Activated effector memory CD4-positive, alpha-beta T cell treated with Interleukin-2 at 50 U/mL for 16 hours (primary cell): ENCODE results near the gene GRIK3.

ENCODE experiments used
- DNase-seq: peaks from one replicate; pipeline ENCODE4 v3.0.0-alpha.2; 2020

The GRIK3 gene

GRCh38 chr1:37010011-37010410 is 24.3 kb downstream of the GRIK3 start:
- no peak for DNase-seq

- DNase-seq, result no peak
These were observed 24.8 kb downstream of the GRIK3 start for GRCh38 chr1:37009521-37009920.

- DNase-seq, result no peak
These were observed 28.0 kb downstream of the GRIK3 start for GRCh38 chr1:37006132-37006868.

- no peak for DNase-seq
These were observed 31.4 kb downstream of the GRIK3 start for GRCh38 chr1:37002898-37003297.

- DNase-seq, result no peak
These were observed 32.6 kb downstream of the GRIK3 start for GRCh38 chr1:37001703-37002102.

GRCh38 chr1:36996106-36996505 is 38.2 kb downstream of the GRIK3 start:
- DNase-seq, result no peak

- no peak for DNase-seq
These were observed 39.4 kb downstream of the GRIK3 start for GRCh38 chr1:36994868-36995267.

DNA sequence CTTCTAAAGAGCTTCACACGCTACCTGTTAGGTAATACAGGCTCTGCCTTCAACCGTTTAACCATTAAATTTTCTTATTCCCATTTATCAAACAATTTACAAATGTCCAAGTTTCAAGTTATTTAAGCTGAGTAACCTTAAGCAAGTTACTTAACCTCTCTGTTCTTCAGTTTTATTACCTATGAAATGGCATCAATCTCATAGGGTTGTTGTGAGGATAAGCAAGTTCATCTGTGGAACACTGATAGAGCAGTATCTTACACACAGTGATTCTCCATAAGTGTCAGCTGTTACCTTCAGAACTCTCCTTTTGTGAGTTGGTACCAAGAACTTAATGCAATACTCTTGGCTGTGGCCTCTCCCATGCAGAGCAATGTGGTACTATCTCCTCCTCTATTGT is 40.0 kb downstream of the GRIK3 start:
- no peak for DNase-seq

DNA sequence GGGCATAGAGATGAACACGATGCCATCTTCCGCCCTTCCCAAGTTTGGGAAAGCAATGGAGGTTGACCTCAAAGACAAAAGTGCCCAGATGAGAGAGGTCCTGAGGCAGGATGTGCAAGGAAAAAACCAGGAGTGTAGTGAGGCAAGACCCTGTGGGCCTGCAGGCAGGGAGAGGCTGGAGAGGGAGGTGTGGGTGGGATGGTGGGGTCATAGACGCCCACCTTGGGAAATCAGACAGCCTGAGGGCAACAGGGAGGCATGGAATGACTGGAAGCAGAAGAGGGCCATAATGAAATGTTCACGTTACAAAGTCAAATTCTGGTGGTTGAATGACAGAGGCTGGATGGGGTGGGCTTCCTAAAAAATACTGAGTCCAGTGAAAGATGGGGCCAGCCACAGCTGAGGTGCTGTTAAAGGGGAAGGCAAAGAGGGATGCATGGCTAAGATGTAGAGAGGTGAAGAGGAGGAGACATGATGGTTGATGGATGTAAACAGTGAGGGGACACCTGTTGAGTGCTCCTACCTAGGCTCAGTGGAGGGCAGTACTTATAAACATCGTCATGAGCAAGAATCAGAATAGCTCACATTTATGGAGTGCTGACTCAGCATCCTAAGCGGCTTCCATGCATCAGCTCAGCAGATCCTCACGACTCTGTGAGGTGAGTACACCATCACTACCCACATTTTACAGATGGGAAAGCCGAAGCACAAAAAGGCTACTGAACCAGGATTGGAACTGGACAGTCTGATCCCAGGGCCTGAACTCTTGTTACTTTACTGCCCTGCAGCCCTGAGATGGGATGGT is 42.0 kb downstream of the GRIK3 start:
- DNase-seq, result no peak

- no peak for DNase-seq
These were observed 42.8 kb downstream of the GRIK3 start for GRCh38 chr1:36991551-36991950.

GRCh38 chr1:36990928-36991327 is 43.4 kb downstream of the GRIK3 start:
- DNase-seq, result no peak

- DNase-seq, result no peak
These were observed 45.1 kb downstream of the GRIK3 start for GRCh38 chr1:36989241-36989640.

DNA sequence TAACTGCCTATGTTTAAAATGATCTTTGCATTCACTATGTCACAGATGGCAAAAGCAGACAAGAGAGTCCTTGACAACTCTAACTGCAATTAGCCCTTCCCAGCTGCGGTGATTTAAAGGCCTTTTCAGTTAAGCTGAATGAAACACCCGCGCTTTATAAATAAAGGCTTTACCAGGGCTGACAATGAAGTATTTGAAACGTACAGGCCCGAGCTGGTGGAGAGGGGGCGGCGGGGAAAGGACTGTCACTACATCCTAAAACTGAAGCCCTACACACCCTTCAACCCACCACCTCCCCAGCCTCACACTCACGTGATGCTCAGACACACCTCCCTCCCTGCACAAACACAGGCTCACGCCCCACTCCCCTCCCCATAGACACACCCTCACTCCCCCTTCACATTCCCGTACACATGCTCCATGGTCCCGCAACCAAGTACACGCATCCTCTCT is 45.5 kb downstream of the GRIK3 start:
- DNase-seq, result no peak

GRCh38 chr1:36988321-36988720 is 46.0 kb downstream of the GRIK3 start:
- no peak for DNase-seq

DNA sequence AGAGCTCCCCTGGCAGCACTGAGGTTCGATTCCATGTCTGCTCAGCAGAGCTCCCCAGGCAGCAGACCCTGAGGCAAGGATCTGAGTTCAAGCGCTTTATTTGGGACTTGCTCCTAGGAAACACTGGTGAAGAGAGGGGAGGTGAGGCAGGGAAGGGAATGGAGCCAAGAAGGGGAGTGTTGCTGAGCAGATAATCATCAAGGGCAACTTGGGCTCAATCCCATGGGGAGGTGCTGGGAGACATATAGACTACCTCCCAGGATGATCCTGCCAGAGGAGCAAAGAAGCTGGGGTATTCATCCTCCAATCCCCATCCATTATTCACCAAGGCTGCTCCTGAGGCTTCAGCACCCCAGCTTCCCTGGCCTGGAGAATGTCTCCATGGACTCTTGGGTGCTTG is 47.0 kb downstream of the GRIK3 start:
- DNase-seq, result no peak

GRCh38 chr1:36986241-36986985 is 47.9 kb downstream of the GRIK3 start:
- DNase-seq, result no peak

DNA sequence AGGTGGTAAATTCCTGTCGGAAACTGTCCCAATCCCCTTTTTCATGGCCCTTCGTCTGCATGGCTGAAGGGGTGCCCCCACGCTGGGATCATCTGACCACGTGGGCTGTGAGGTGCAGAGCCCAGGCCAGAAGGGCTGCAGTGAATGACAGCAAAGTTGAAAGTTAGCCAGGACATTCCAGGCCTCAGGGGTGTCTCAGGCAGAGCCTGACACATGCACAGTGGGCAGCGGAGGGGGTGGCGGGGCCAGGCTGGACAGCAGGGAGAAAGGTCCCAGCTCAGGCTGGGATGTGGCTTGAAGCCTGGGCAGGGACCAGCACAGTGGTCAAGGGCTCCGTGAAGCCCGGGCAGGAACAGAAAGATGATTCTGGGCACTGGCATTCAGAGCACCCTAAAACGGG is 49.6 kb downstream of the GRIK3 start:
- DNase-seq, result no peak

DNA sequence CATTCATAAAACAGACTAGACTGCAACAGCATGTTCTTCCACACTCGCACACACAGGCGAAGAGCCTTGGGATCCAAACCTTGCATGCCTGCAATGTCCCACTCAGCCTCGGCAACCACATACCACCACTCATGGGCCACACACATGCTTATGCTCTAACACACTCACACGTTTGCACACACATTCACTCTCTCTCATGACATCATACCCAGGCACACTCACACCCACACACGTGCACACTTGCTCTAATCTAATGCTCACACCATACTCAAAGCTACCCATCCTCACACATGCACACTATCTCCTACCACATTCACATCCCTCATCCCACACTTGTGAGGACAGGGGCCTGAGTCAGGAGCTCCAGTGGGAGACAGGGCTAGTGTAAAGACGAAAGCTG is 50.3 kb downstream of the GRIK3 start:
- no peak for DNase-seq

GRCh38 chr1:36982709-36983108 is 51.6 kb downstream of the GRIK3 start:
- DNase-seq, result no peak

DNA sequence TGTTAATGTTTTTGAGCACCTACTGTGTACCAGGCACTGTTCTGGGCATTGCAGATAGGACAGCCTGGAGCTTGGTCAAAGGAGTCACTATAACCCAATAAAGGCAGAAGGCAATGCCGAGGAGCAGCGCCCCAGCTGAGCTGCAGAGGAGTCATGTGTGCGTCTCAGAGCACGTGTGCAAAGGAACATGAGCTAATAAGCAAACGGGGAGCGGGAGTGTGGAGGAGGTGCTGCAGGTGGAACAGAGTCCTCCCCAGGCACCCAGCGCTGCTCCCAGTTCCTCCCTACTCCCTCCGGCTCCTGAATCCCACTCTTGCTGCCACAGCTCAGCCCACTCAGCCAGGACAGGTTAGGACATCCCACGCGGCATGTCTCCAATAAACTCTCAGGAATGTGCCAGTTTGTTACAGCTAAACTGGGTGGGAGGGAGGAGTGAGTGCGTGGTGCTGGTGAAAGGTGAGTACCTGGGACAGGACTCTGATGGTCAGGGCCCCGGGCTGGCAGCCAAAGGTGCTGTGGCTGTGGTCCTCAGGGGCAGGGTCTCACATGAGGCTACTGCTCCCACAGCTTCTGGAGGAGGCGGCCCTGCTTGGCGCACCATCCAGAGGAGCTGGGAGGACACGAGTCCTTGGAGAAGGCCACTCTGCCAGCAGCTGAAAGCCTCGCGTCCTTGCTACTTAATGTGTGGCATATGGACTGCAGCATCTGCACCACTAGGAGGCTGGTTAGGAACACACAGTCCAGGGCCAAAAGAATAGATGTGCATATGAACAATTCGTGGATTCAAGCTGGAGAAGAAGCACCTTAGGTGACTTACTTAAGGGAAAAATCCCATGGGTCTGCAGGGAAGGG is 52.3 kb downstream of the GRIK3 start:
- no peak for DNase-seq

GRCh38 chr1:36981126-36981525 is 53.2 kb downstream of the GRIK3 start:
- no peak for DNase-seq

DNA sequence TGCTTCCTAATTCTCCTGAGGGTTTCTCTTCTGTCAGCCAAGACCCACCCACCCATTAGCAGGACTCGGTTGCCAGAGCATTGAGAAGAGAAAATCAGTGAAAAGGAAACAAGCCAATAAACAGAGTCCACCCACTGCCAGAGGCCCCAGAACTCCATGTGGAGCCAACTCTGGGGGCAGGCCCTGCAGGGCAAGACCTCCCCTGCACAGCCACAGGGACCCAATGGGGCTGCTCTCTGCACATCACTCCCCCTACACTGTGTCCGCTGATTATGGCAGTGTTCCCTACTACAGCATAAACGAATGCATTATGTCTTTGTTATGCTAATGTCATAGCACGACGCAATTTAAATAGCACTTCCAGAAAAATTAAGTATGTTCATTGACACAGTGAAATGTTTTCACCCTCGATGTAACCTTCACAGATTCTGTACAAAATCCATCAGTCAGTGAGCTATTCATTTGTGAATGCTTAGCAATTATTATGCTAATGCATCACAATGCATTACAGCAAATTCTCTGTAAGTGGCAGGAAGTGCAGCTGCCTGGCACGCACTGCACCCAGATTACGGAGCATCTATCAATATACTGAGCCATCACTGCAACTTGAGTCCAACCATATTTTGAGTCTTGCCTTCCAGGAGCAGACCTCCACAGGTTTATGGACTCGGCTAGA is 56.4 kb downstream of the GRIK3 start:
- no peak for DNase-seq
